CD14-positive monocyte (primary cell): Measurements from ENCODE around the gene COL19A1. TPM values are rescaled to one million over a fixed set of nuclear protein-coding genes. Genes with fewer than 3 reads are reported as not detected.

Source experiments
- DNase-seq, 3 donors: peaks; one replicate each; pipeline ENCODE4 v3.0.0-alpha.2; 2011 to 2022
- H2AFZ ChIP-seq: 2 replicates; pipeline ENCODE4 v1.6.0; 2012; ENCODE audit warnings: mild to moderate bottlenecking, low read depth, low read length, inconsistent platforms; ENCODE audit not compliant: insufficient read depth, poor library complexity, severe bottlenecking
- H3K27ac ChIP-seq, 2 donors: 1 replicate in 1 of 2; 2 replicates in 1 of 2; pipeline ENCODE4 v1.5.1; 2012 to 2013; ENCODE audit warnings: low read length in 2 of 2, control low read depth in 1 of 2, inconsistent platforms in 1 of 2, low read depth in 1 of 2, mild to moderate bottlenecking in 1 of 2
- H3K27me3 ChIP-seq, 2 donors: one replicate each; pipeline versions ENCODE4 v1.6.0 to v1.6.1; 2011 to 2013; ENCODE audit warnings: low read length in 2 of 2; ENCODE audit not compliant: control insufficient read depth in 2 of 2, insufficient read depth in 2 of 2
- H3K36me3 ChIP-seq, 2 donors: replicated peaks in 1 of 2; 1 replicate in 1 of 2; 2 replicates in 1 of 2; pipeline versions ENCODE4 v1.5.1 to v1.6.1; 2012 to 2013; ENCODE audit warnings: low read length in 2 of 2, control low read depth in 1 of 2, inconsistent platforms in 1 of 2, mild to moderate bottlenecking in 1 of 2; ENCODE audit not compliant: insufficient read depth in 2 of 2, control insufficient read depth in 1 of 2
- H3K4me1 ChIP-seq, 2 donors: 1 replicate in 1 of 2; 2 replicates in 1 of 2; pipeline versions ENCODE4 v1.5.1 to v1.6.1; 2012 to 2013; ENCODE audit warnings: low read length in 2 of 2, control low read depth in 1 of 2, inconsistent platforms in 1 of 2, mild to moderate bottlenecking in 1 of 2, moderate library complexity in 1 of 2; ENCODE audit not compliant: insufficient read depth in 2 of 2, control insufficient read depth in 1 of 2
- H3K4me2 ChIP-seq: replicated peaks from 2 replicates; pipeline ENCODE3; 2012; ENCODE audit warnings: low read length, moderate library complexity, mild to moderate bottlenecking; ENCODE audit not compliant: poor library complexity, severe bottlenecking; ENCODE audit errors: extremely low read depth
- H3K4me3 ChIP-seq, 3 experiments: fragments of 200-600 bp in 1 of 3; sonication (generic) in 1 of 3; replicated peaks in 1 of 3; 1 replicate in 2 of 3; 2 replicates in 1 of 3; pipeline ENCODE4 v1.5.1; 2011 to 2013; ENCODE audit warnings: low read length in 3 of 3, mild to moderate bottlenecking in 3 of 3, control low read depth in 2 of 3, low read depth in 2 of 3, inconsistent platforms in 1 of 3, moderate library complexity in 1 of 3
- H3K79me2 ChIP-seq: 2 replicates; pipeline ENCODE4 v1.6.0; 2012; ENCODE audit warnings: mild to moderate bottlenecking, control low read depth, inconsistent platforms, low read length, moderate library complexity; ENCODE audit not compliant: insufficient read depth
- H3K9ac ChIP-seq: 2 replicates; pipeline ENCODE4 v1.6.0; 2017; ENCODE audit warnings: low read length, mild to moderate bottlenecking; ENCODE audit not compliant: insufficient read depth, poor library complexity, severe bottlenecking
- H3K9me3 ChIP-seq, 2 donors: replicated peaks in 1 of 2; 1 replicate in 1 of 2; 2 replicates in 1 of 2; pipeline versions ENCODE4 v1.5.1 to v1.6.1; 2012 to 2013; ENCODE audit warnings: low read length in 2 of 2, control low read depth in 1 of 2; ENCODE audit not compliant: control insufficient read depth in 1 of 2, insufficient read depth in 1 of 2
- H4K20me1 ChIP-seq: 2 replicates; pipeline ENCODE4 v1.6.0; 2012; ENCODE audit warnings: mild to moderate bottlenecking, low read length, control low read depth, moderate library complexity; ENCODE audit not compliant: insufficient read depth
- H3K27ac Mint-ChIP-seq, 7 donors: one replicate each; pipeline ENCODE4 v1.8.0; 2020; ENCODE audit warnings: mild to moderate bottlenecking in 7 of 7, mixed read lengths in 7 of 7, moderate library complexity in 6 of 7, inconsistent platforms in 2 of 7
- H3K27me3 Mint-ChIP-seq, 3 donors: one replicate each; pipeline ENCODE4 v1.8.0; 2021 to 2022; ENCODE audit warnings: low read depth in 3 of 3, mild to moderate bottlenecking in 3 of 3, mixed read lengths in 3 of 3, moderate library complexity in 3 of 3, inconsistent platforms in 1 of 3
- H3K36me3 Mint-ChIP-seq, 2 donors: one replicate each; pipeline ENCODE4 v1.8.0; 2020; ENCODE audit warnings: mixed read lengths in 2 of 2, inconsistent platforms in 1 of 2, mild to moderate bottlenecking in 1 of 2
- H3K4me1 Mint-ChIP-seq: one replicate; pipeline ENCODE4 v1.8.0; 2020; ENCODE audit warnings: mild to moderate bottlenecking, mixed read lengths
- H3K4me3 Mint-ChIP-seq, 2 donors: one replicate each; pipeline ENCODE4 v1.8.0; 2020; ENCODE audit warnings: mild to moderate bottlenecking in 2 of 2, mixed read lengths in 2 of 2, moderate library complexity in 1 of 2
- H3K9me3 Mint-ChIP-seq, 7 donors: one replicate each; pipeline ENCODE4 v1.8.0; 2020 to 2022; ENCODE audit warnings: mixed read lengths in 7 of 7, mild to moderate bottlenecking in 6 of 7, moderate library complexity in 6 of 7, inconsistent platforms in 2 of 7
- CTCF ChIP-seq: fragments of 200-600 bp; IDR thresholded peaks from one replicate; pipeline ENCODE4 v1.8.0; 2022; ENCODE audit warnings: antibody characterized with exemption, mild to moderate bottlenecking
- WGBS: methylation state at CpG from one replicate; pipeline ENCODE4 v1.1.5; 2013; ENCODE audit warnings: missing lambda C conversion rate; ENCODE audit not compliant: insufficient coverage; 5-methylcytosine and 5-hydroxymethylcytosine counted together
- intact Hi-C, 2 donors: fragments of 100-400 bp; cut with micrococcal nuclease; formaldehyde crosslinking; loops; one replicate each; pipeline versions ENCODE4 v1.15.0 to v1.15.1; 2023
- polyA plus RNA-seq, 3 donors: library from polyadenylated mRNA; depleted of rRNA in 1 of 3; unstranded in 2 of 3; stranded (reverse) in 1 of 3; fragments of 300-500 nt in 2 of 3; fragments of >200 nt in 1 of 3; fragmentation: Illumina TruSeq in 2 of 3; gene quantifications; 1 replicate in 2 of 3; 2 replicates in 1 of 3; pipeline ENCODE4 v1.2.3, GENCODE V29; 2012 to 2021

COL19A1 gene
- polyA plus RNA-seq, 3 donors, result not detected

DNA sequence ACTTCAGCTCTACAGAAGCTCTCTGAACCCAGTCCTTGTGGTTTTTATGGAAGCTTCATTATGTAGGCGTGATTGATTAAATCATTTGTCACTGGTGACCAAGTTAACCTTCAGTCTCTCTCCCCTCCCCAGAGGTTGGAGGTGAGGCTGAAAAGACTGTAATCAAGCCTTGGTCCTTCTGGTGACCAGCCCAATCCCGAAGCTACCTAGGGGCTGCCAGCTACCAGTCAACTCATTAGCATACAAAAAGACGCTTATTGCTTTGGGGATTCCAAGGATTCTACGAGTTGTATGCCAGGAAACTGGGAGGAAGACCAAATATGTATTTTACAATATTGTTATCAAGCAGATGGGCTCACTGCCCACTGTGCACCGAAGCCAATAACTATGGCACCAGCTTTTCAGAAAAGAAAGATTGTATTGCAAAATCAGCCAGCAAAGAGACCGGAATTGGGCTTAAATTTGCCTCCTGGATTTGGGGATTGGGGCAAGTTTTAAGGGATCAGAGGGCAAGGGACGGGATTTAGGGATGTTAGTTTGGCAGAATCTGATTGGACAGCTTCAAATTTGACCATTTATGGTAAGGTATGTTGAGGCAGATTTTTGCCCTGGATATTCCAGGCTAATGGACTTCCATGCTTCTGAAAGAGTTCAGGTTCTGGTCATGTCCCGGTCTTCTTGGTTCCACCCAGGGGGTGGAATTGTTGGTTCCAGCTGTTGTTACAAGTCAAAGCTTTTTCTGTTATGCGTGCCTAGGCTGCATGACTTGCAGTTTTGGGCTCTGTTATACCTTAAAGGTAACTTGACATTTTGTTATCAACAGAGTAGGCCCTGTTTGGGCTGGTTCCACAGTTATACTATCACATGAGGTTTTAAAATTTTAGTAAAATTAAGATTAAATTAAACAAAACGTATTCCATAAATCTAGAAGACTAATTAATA lies 269.1 kb downstream of the COL19A1 start:
- no peaks in the 10 kb centered on the region for H4K20me1 ChIP-seq
- WGBS, result 69% methylated on average over 4 of the region's 10 CpGs
- Mint-ChIP-seq H3K4me3 (no peak overlapping the region), H3K27ac (no peak overlapping the region), H3K9me3 (no peaks in the 10 kb centered on the region), H3K4me1 (no peaks in the 10 kb centered on the region), H3K27me3 (peaks cover 0 to 2% (median 2%) of the 10 kb centered on the region in 3 donors), H3K36me3 (no peaks in the 10 kb centered on the region)
- intact Hi-C loops, result no loop called here
- H3K27ac ChIP-seq, result no peak overlapping the region
- H3K4me2 ChIP-seq, result no peak overlapping the region
- H3K27me3 ChIP-seq, result no peaks in the 10 kb centered on the region
- H3K9ac ChIP-seq, result no peak overlapping the region
- no peak overlapping the region for H3K4me3 ChIP-seq
- TF ChIP-seq CTCF, result no peak
- H2AFZ ChIP-seq, result no peak overlapping the region
- H3K79me2 ChIP-seq, result no peaks in the 10 kb centered on the region
- no peaks in the 10 kb centered on the region for H3K9me3 ChIP-seq
- no peak for DNase-seq
- H3K36me3 ChIP-seq, result no peaks in the 10 kb centered on the region
- H3K4me1 ChIP-seq, result no peaks in the 10 kb centered on the region

GRCh38 chr6:70136996-70137395 lies 270.6 kb downstream of the COL19A1 start:
- Mint-ChIP-seq H3K36me3 (no peaks in the 10 kb centered on the region), H3K4me3 (no peak overlapping the region), H3K27me3 (peaks cover 0 to 2% (median 2%) of the 10 kb centered on the region in 3 donors), H3K9me3 (no peaks in the 10 kb centered on the region), H3K4me1 (no peaks in the 10 kb centered on the region), H3K27ac (no peak overlapping the region)
- Histone ChIP-seq H3K79me2 (no peaks in the 10 kb centered on the region), H4K20me1 (no peaks in the 10 kb centered on the region), H3K27ac (no peak overlapping the region), H3K36me3 (no peaks in the 10 kb centered on the region), H3K9me3 (no peaks in the 10 kb centered on the region), H3K4me3 (no peak overlapping the region), H3K4me1 (no peaks in the 10 kb centered on the region), H3K27me3 (no peaks in the 10 kb centered on the region), H3K9ac (no peak overlapping the region), H3K4me2 (no peak overlapping the region), H2AFZ (no peak overlapping the region)
- DNase-seq, result no peak
- no peak for TF ChIP-seq CTCF
- intact Hi-C loops, result no loop called here
- no CpG with 5 or more reads among the region's 1 CpG for WGBS
